ENCODE measurements around the gene TMEM213.

TMEM213 gene

GRCh38 chr7:138816650-138817049, 18.9 kb downstream of the TMEM213 start:
- Mint-ChIP-seq H3K27me3 (no peaks in the 10 kb centered on the region), H3K36me3 (no peaks in the 10 kb centered on the region), H3K4me3 (no peak overlapping the region), H3K9me3 (ENCODE audit: low read depth) (no peaks in the 10 kb centered on the region), H3K4me1 (ENCODE audit: low read depth) (no peaks in the 10 kb centered on the region), H3K27ac (no peak overlapping the region)

DNA sequence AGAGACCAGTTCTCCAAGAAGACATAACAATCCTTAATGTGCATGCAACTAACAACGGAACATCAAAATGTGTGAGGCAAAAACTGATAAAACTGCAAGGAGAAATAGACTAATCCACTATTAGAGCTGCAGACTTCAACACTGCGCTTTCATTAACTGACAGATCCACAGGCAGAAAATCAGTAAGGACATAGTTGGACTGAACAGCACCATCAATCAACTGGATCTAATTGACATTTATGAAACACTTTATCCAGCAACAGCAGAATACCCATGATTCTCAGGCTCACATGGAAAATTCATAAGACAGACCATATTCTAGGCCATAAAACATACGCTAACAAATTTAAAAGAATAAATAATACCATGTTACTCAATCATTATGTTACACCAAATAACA, 21.8 kb downstream of the TMEM213 start:
- Mint-ChIP-seq H3K4me3 (no peak overlapping the region), H3K4me1 (ENCODE audit: low read depth) (no peaks in the 10 kb centered on the region), H3K9me3 (ENCODE audit: low read depth) (no peaks in the 10 kb centered on the region), H3K36me3 (no peaks in the 10 kb centered on the region), H3K27me3 (no peaks in the 10 kb centered on the region), H3K27ac (no peak overlapping the region)

- H3K27ac Mint-ChIP-seq, result no peak overlapping the region
- H3K4me3 Mint-ChIP-seq, result no peak overlapping the region
- H3K36me3 Mint-ChIP-seq, result no peaks in the 10 kb centered on the region
- peaks cover 5% of the 10 kb centered on the region for H3K9me3 Mint-ChIP-seq (ENCODE audit: low read depth)
- H3K27me3 Mint-ChIP-seq, result no peaks in the 10 kb centered on the region
- H3K4me1 Mint-ChIP-seq (ENCODE audit: low read depth), result peaks cover 2% of the 10 kb centered on the region
These were observed 24.1 kb downstream of the TMEM213 start for GRCh38 chr7:138821912-138822311.

GRCh38 chr7:138822867-138823535, 25.2 kb downstream of the TMEM213 start:
- H3K27me3 Mint-ChIP-seq, result no peaks in the 10 kb centered on the region
- peaks cover 5% of the 10 kb centered on the region for H3K9me3 Mint-ChIP-seq (ENCODE audit: low read depth)
- peaks cover 2% of the 10 kb centered on the region for H3K4me1 Mint-ChIP-seq (ENCODE audit: low read depth)
- H3K27ac Mint-ChIP-seq, result no peak overlapping the region
- H3K36me3 Mint-ChIP-seq, result no peaks in the 10 kb centered on the region
- H3K4me3 Mint-ChIP-seq, result no peak overlapping the region

- Mint-ChIP-seq H3K4me1 (ENCODE audit: low read depth) (peaks cover 2% of the 10 kb centered on the region), H3K4me3 (no peak overlapping the region), H3K36me3 (no peaks in the 10 kb centered on the region), H3K27ac (no peak overlapping the region), H3K27me3 (no peaks in the 10 kb centered on the region), H3K9me3 (ENCODE audit: low read depth) (peaks cover 5% of the 10 kb centered on the region)
These were observed 27.4 kb downstream of the TMEM213 start for GRCh38 chr7:138825049-138825721.

DNA sequence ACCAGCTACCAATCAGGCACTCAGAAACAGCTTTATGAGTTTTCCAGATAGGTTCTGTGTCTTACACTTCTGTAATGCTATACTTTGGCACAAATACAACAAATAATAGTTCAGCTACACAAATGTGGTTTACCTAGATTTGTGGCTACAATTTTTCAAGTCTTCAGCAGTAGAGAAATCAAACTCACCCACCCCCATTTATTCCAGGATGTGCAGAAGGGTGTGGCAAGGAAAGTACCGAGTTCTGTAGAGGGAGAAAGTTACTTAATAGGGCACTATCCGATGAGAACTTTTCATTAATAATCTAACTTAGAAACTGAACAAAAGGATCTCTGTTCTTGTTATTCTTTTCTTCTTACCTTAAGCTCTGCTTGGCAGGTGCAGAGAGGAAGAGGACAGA, 30.5 kb downstream of the TMEM213 start:
- Mint-ChIP-seq H3K9me3 (ENCODE audit: low read depth) (peaks cover 5% of the 10 kb centered on the region), H3K4me1 (ENCODE audit: low read depth) (peaks cover 2% of the 10 kb centered on the region), H3K27me3 (no peaks in the 10 kb centered on the region), H3K27ac (no peak overlapping the region), H3K36me3 (no peaks in the 10 kb centered on the region), H3K4me3 (no peak overlapping the region)

GRCh38 chr7:138829335-138829734, 31.5 kb downstream of the TMEM213 start:
- peaks cover 2% of the 10 kb centered on the region for H3K27me3 Mint-ChIP-seq
- H3K36me3 Mint-ChIP-seq, result no peaks in the 10 kb centered on the region
- peaks cover 5% of the 10 kb centered on the region for H3K9me3 Mint-ChIP-seq (ENCODE audit: low read depth)
- H3K4me3 Mint-ChIP-seq, result no peak overlapping the region
- peaks cover 2% of the 10 kb centered on the region for H3K4me1 Mint-ChIP-seq (ENCODE audit: low read depth)
- no peak overlapping the region for H3K27ac Mint-ChIP-seq

GRCh38 chr7:138832966-138833365, 35.2 kb downstream of the TMEM213 start:
- peaks cover 2% of the 10 kb centered on the region for H3K27me3 Mint-ChIP-seq
- H3K4me3 Mint-ChIP-seq, result no peak overlapping the region
- H3K4me1 Mint-ChIP-seq (ENCODE audit: low read depth), result no peaks in the 10 kb centered on the region
- no peaks in the 10 kb centered on the region for H3K9me3 Mint-ChIP-seq (ENCODE audit: low read depth)
- no peak overlapping the region for H3K27ac Mint-ChIP-seq
- no peaks in the 10 kb centered on the region for H3K36me3 Mint-ChIP-seq

GRCh38 chr7:138833596-138833995, 35.8 kb downstream of the TMEM213 start:
- H3K4me1 Mint-ChIP-seq (ENCODE audit: low read depth), result no peaks in the 10 kb centered on the region
- H3K9me3 Mint-ChIP-seq (ENCODE audit: low read depth), result no peaks in the 10 kb centered on the region
- H3K36me3 Mint-ChIP-seq, result no peaks in the 10 kb centered on the region
- H3K4me3 Mint-ChIP-seq, result no peak overlapping the region
- H3K27ac Mint-ChIP-seq, result no peak overlapping the region
- H3K27me3 Mint-ChIP-seq, result peaks cover 2% of the 10 kb centered on the region

DNA sequence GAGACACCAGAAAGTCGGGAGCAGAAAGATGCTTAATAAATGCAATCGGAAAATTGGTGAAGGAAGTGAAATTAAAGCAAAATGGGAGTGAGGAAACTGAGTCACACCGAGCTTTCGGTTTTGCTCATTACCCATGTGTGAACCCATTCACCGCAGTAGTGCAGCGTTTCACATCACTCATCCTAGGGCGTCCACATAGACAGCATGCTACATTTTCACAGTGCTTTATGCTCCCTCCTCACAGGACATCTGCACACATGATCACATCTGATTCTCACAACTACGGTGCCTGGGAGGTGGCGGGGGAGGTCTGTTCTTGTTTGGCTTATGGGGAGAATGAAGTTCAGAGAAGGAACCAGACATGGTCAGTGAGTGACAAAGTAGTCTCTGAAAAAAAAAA, 36.8 kb downstream of the TMEM213 start:
- Mint-ChIP-seq H3K9me3 (ENCODE audit: low read depth) (no peaks in the 10 kb centered on the region), H3K4me3 (no peak overlapping the region), H3K27me3 (peaks cover 2% of the 10 kb centered on the region)

GRCh38 chr7:138835087-138835486, 37.3 kb downstream of the TMEM213 start:
- H3K4me3 Mint-ChIP-seq, result no peak overlapping the region
- H3K36me3 Mint-ChIP-seq, result no peaks in the 10 kb centered on the region
- H3K4me1 Mint-ChIP-seq (ENCODE audit: low read depth), result no peaks in the 10 kb centered on the region
- H3K9me3 Mint-ChIP-seq (ENCODE audit: low read depth), result no peaks in the 10 kb centered on the region
- H3K27me3 Mint-ChIP-seq, result peaks cover 2% of the 10 kb centered on the region
- H3K27ac Mint-ChIP-seq, result no peak overlapping the region

More for the DNA sequence above, 36.8 kb downstream of the TMEM213 start:
- Mint-ChIP-seq H3K4me1 (ENCODE audit: low read depth) (no peaks in the 10 kb centered on the region), H3K36me3 (no peaks in the 10 kb centered on the region), H3K27ac (no peak overlapping the region)

- Mint-ChIP-seq H3K27ac (no peak overlapping the region), H3K4me3 (no peak overlapping the region), H3K36me3 (no peaks in the 10 kb centered on the region), H3K9me3 (ENCODE audit: low read depth) (no peaks in the 10 kb centered on the region), H3K4me1 (ENCODE audit: low read depth) (no peaks in the 10 kb centered on the region), H3K27me3 (peaks cover 4% of the 10 kb centered on the region)
These were observed 39.8 kb downstream of the TMEM213 start for GRCh38 chr7:138837627-138838026.

DNA sequence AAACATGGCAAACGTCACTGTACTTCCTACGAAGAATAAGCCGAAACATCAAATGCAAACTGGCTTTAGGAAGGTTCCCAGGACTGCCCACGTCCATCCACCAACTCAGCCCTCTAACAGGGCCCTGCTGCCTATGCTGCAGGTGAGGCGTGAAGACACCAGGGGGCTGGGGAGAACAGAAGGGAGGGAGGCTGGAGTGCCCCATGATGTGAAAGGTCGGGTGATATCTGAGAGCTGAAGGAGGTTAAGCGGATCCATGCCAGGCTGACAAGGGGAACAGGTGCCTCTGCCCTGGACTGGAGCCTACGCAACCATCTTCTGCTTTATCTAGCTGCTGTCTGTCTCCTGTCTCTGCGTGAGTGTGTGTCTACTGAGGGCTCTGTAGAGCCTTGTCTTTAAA, 40.4 kb downstream of the TMEM213 start:
- Mint-ChIP-seq H3K27ac (no peak overlapping the region), H3K9me3 (ENCODE audit: low read depth) (no peaks in the 10 kb centered on the region), H3K4me3 (no peak overlapping the region), H3K4me1 (ENCODE audit: low read depth) (no peaks in the 10 kb centered on the region), H3K27me3 (peaks cover 4% of the 10 kb centered on the region), H3K36me3 (no peaks in the 10 kb centered on the region)

- Mint-ChIP-seq H3K27me3 (peaks cover 2% of the 10 kb centered on the region), H3K4me3 (no peak overlapping the region), H3K9me3 (ENCODE audit: low read depth) (no peaks in the 10 kb centered on the region), H3K4me1 (ENCODE audit: low read depth) (no peaks in the 10 kb centered on the region), H3K36me3 (no peaks in the 10 kb centered on the region), H3K27ac (no peak overlapping the region)
These were observed 44.3 kb downstream of the TMEM213 start for GRCh38 chr7:138842111-138842510.

DNA sequence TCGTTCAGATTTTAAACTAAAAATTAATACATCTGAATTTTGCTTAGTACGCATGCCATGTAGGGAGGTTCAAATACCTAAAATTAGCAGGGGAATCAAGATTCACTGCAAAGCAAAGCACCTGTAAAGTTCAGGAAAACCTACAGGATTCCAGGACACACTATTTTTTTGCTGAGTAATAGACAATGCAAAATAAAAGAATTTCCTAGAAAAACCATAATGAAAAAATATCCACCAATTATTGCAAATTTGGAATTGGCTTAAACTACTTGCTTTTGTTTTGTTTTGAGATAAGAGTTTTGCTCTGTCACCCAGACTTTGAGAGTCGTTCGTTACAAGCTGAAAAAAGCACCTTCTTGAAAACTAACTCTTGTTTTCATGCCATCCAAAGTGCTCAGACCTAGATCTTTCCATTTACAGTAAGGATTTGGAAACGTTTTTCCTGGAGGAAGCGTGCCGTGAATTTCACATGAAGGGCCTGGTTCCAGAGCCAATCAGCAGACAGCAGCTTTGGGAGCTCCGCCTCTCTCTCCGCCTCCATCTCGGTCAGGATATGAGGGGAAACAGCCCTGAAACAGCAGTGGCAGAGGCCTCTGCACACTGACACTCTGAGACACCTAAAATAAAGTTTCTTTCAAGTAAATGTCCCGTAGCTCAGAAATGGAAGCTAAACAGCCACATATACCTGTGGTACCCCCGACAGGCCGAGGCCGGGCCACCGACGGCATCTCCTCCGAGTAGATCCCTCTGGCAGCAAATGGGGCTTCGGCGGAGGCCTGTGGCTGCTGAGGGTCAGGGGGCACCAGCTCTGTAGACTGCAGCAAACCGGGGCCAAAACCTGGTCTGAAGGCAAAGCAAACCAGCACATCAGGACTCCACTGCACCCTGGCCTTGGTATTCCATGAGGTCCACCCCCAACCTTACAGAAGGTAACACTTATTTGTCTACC, 46.1 kb downstream of the TMEM213 start:
- H3K27me3 Mint-ChIP-seq, result peaks cover 2% of the 10 kb centered on the region
- H3K4me3 Mint-ChIP-seq, result no peak overlapping the region
- no peaks in the 10 kb centered on the region for H3K9me3 Mint-ChIP-seq (ENCODE audit: low read depth)
- H3K27ac Mint-ChIP-seq, result no peak overlapping the region
- H3K36me3 Mint-ChIP-seq, result no peaks in the 10 kb centered on the region
- no peaks in the 10 kb centered on the region for H3K4me1 Mint-ChIP-seq (ENCODE audit: low read depth)

Data from activated naive CD8-positive, alpha-beta T cell (primary cell).